HG02981 (cell line): ENCODE measurements around the gene PPP4R3B.
"Not testable (repeated sequence)": the region's sequence is repeated elsewhere in the genome, so short reads cannot be mapped to it uniquely, and the experiment has no call there.

Source experiments
- ATAC-seq: cut with Tn5 transposase; IDR thresholded peaks from one replicate; pipeline ENCODE4 v1.9.1; 2021; ENCODE audit warnings: mild to moderate bottlenecking, moderate library complexity; ENCODE audit not compliant: unreplicated experiment

Gene PPP4R3B

GRCh38 chr2:55596795-55597194 is 20.6 kb downstream of the PPP4R3B start:
- ATAC-seq = not testable (repeated sequence)

GRCh38 chr2:55595536-55595935 is 21.9 kb downstream of the PPP4R3B start:
- ATAC-seq = no peak

- ATAC-seq = no peak
Observed at GRCh38 chr2:55592130-55592529, 25.3 kb downstream of the PPP4R3B start.

GRCh38 chr2:55590810-55591440 is 26.5 kb downstream of the PPP4R3B start:
- peak; percentile 87 for ATAC-seq

- ATAC-seq = no peak
Observed at GRCh38 chr2:55585451-55586080, 31.9 kb downstream of the PPP4R3B start.

- no peak for ATAC-seq
Observed at GRCh38 chr2:55581874-55582547, 35.4 kb downstream of the PPP4R3B start.

- no peak for ATAC-seq
Observed at GRCh38 chr2:55581435-55581834, 36.0 kb downstream of the PPP4R3B start.

- not testable (repeated sequence) for ATAC-seq
Observed at GRCh38 chr2:55569002-55569401, 48.4 kb downstream of the PPP4R3B start.

- ATAC-seq = no peak
Observed at GRCh38 chr2:55567298-55567697, 50.1 kb downstream of the PPP4R3B start.

- no peak for ATAC-seq
Observed at GRCh38 chr2:55565613-55566012, 51.8 kb downstream of the PPP4R3B start.

- no peak for ATAC-seq
Observed at GRCh38 chr2:55560855-55561254, 56.6 kb downstream of the PPP4R3B start.

GRCh38 chr2:55556809-55557208 is 60.6 kb downstream of the PPP4R3B start:
- ATAC-seq = no peak

- ATAC-seq = no peak
Observed at GRCh38 chr2:55555977-55556376, 61.4 kb downstream of the PPP4R3B start.

GRCh38 chr2:55553321-55553720 is 64.1 kb downstream of the PPP4R3B start:
- ATAC-seq = no peak

- ATAC-seq = no peak
Observed at GRCh38 chr2:55550368-55551102, 66.9 kb downstream of the PPP4R3B start.

- ATAC-seq = not testable (repeated sequence)
Observed at GRCh38 chr2:55547679-55548078, 69.7 kb downstream of the PPP4R3B start.

- no peak for ATAC-seq
Observed at GRCh38 chr2:55547001-55547400, 70.4 kb downstream of the PPP4R3B start.

- ATAC-seq = no peak
Observed at GRCh38 chr2:55530539-55531081, 86.8 kb downstream of the PPP4R3B start.

GRCh38 chr2:55526174-55526573 is 91.2 kb downstream of the PPP4R3B start:
- no peak for ATAC-seq

- no peak for ATAC-seq
Observed at GRCh38 chr2:55524884-55525437, 92.5 kb downstream of the PPP4R3B start.
